ENCODE measurements around the gene PARP6. TPM values are rescaled to one million over a fixed set of nuclear protein-coding genes. Genes with fewer than 3 reads are reported as not detected.

PARP6 gene
- polyA plus RNA-seq, 1 of the 3 experiments (the other 2 are of a cell fraction): 57.7 TPM

- 96% methylated on average over 10 of the region's 10 CpGs for whole genome bisulfite sequencing (ENCODE audit: low lambda C conversion rate)
- H3K9me3 ChIP-seq: no peaks in the 10 kb centered on the region
- ChIA-PET POLR2A (no interaction called here), CTCF (no interaction called here)
- no peak overlapping the region for H3K4me2 ChIP-seq
- peaks cover 62 to 80% of the 10 kb centered on the region in 2 experiments for H3K36me3 ChIP-seq (replicated peaks in 1 of 2; ENCODE audit: control insufficient read depth in 1 of 2, insufficient read depth in 2 of 2, low read length in 1 of 2)
- DNase-seq: no peak
- no peak for TF ChIP-seq NFIC (IDR thresholded peaks at IDR 0.05; ENCODE audit: borderline replicate concordance)
- no peak for TF ChIP-seq RFX5 (IDR thresholded peaks at IDR 0.05; ENCODE audit: low read length)
- no peak for TF ChIP-seq MAX (IDR thresholded peaks at IDR 0.05; ENCODE audit: low read depth)
- no peak for TF ChIP-seq SMC3 (IDR thresholded peaks at IDR 0.05; ENCODE audit: low read depth, low read length)
- TF ChIP-seq NRF1 (IDR thresholded peaks at IDR 0.05; ENCODE audit: low read depth, low read length): no peak
- no peak for TF ChIP-seq CTCF (IDR thresholded peaks at IDR 0.05)
- TF ChIP-seq PBX3 (IDR thresholded peaks at IDR 0.05): no peak
- TF ChIP-seq REST (IDR thresholded peaks at IDR 0.05; ENCODE audit: low read depth, low read length): no peak
- TF ChIP-seq FOXJ3 (CRISPR knock-in tag; IDR thresholded peaks at IDR 0.05): no peak
- no peak for TF ChIP-seq GATA2 (CRISPR knock-in tag; IDR thresholded peaks at IDR 0.05)
- H3F3A ChIP-seq (replicated peaks; ENCODE audit: insufficient read depth): peaks cover 23% of the 10 kb centered on the region
- H3K27me3 ChIP-seq (ENCODE audit: insufficient read depth): no peaks in the 10 kb centered on the region
- no peak overlapping the region for H3K4me3 ChIP-seq (ENCODE audit: low read depth in 2 of 2, low read length in 1 of 2)
- H3K9ac ChIP-seq: no peak overlapping the region
- peaks cover 0 to 7% of the 10 kb centered on the region in 2 experiments; a peak in 1 of 4 replicates for H3K4me1 ChIP-seq (ENCODE audit: control insufficient read depth in 1 of 2, insufficient read depth in 2 of 2, low read depth in 1 of 2, low read length in 1 of 2)
- H3K79me2 ChIP-seq (ENCODE audit: insufficient read depth): no peaks in the 10 kb centered on the region
- no peaks in the 10 kb centered on the region for H4K20me1 ChIP-seq (ENCODE audit: insufficient read depth)
- no peak overlapping the region for H2AFZ ChIP-seq (ENCODE audit: low read depth)
- H3K27ac ChIP-seq (ENCODE audit: low read depth in 2 of 2, low read length in 1 of 2): no peak overlapping the region
- no peaks in the 10 kb centered on the region for H3K9me2 ChIP-seq
Observed at GRCh38 chr15:72252663-72253299, 19.6 kb downstream of the PARP6 start.

Measured in SK-N-SH (cell line).